NCI-H187 (cell line): ENCODE results near the gene E2F1.
"Not testable (repeated sequence)": the region's sequence is repeated elsewhere in the genome, so short reads cannot be mapped to it uniquely, and the experiment has no call there.

Source experiments
- DNase-seq, 2 experiments: peaks; one replicate each; lab custom pipeline; 2025; lab: John Stamatoyannopoulos, UW

The E2F1 gene

GRCh38 chr20:33644313-33645071, 41.7 kb downstream of the E2F1 start:
- DNase-seq: no peak

GRCh38 chr20:33640287-33640686, 45.9 kb downstream of the E2F1 start:
- DNase-seq: no peak

- DNase-seq: no peak
These were observed 49.4 kb downstream of the E2F1 start for GRCh38 chr20:33636776-33637175.

- DNase-seq: no peak
These were observed 50.8 kb downstream of the E2F1 start for GRCh38 chr20:33635341-33635740.

- DNase-seq: not testable (repeated sequence)
These were observed 54.3 kb downstream of the E2F1 start for GRCh38 chr20:33631910-33632309.

GRCh38 chr20:33630507-33630906, 55.7 kb downstream of the E2F1 start:
- DNase-seq: no peak

GRCh38 chr20:33629979-33630378, 56.2 kb downstream of the E2F1 start:
- DNase-seq: no peak

- DNase-seq: no peak
These were observed 56.7 kb downstream of the E2F1 start for GRCh38 chr20:33629533-33629932.

GRCh38 chr20:33627577-33628216, 58.5 kb downstream of the E2F1 start:
- no peak for DNase-seq

GRCh38 chr20:33626190-33626589, 60.0 kb downstream of the E2F1 start:
- DNase-seq: no peak
